AG04450 (cell line): Measurements from ENCODE around the gene ZNF488. TPM values are rescaled to one million over a fixed set of nuclear protein-coding genes. Genes with fewer than 3 reads are reported as not detected.
"Not testable (repeated sequence)": the region's sequence is repeated elsewhere in the genome, so short reads cannot be mapped to it uniquely, and the experiment has no call there.

ENCODE experiments used
- CTCF ChIA-PET: fragments of 300-600, 350-600 bp; formaldehyde crosslinking; extraction: SDS; loops from one replicate; lab custom pipeline; 2022; ENCODE audit warnings: antibody characterized with exemption, inconsistent platforms; lab: Charles Lee
- POLR2A ChIA-PET: fragments of 350-600 bp; formaldehyde crosslinking; extraction: SDS; loops from one replicate; lab custom pipeline; 2021; ENCODE audit warnings: antibody characterized with exemption, inconsistent platforms; lab: Yijun Ruan, JAX
- DNase-seq: peaks from one replicate; pipeline ENCODE4 v3.0.0-alpha.2; 2011; ENCODE audit warnings: low read depth, low spot score
- H3K27ac ChIP-seq: one replicate; pipeline ENCODE4 v1.5.1; 2012; ENCODE audit warnings: low read depth, low read length, control low read depth
- H3K27me3 ChIP-seq: one replicate; pipeline ENCODE4 v1.6.0; 2012; ENCODE audit warnings: low read length; ENCODE audit not compliant: control insufficient read depth, insufficient read depth
- H3K4me3 ChIP-seq: 2 replicates; pipeline ENCODE4 v1.5.1; 2011; ENCODE audit warnings: mild to moderate bottlenecking, low read depth, low read length, control low read depth
- H3K9me3 ChIP-seq: 2 replicates; pipeline ENCODE4 v1.5.1; 2012; ENCODE audit warnings: low read length; ENCODE audit not compliant: control insufficient read depth, insufficient read depth
- polyA plus RNA-seq: library from polyadenylated mRNA; depleted of rRNA; stranded (reverse); fragments of >200 nt; gene quantifications from 2 replicates; pipeline ENCODE4 v1.2.3, GENCODE V29; 2011
- TF ChIP-seq, protein P1 (sequence below): IDR thresholded peaks from 2 replicates; pipeline ENCODE4 v1.5.1; 2011; ENCODE audit warnings: low read depth, low read length, control low read depth, inconsistent platforms

The ZNF488 gene
- polyA plus RNA-seq, 1 experiment: 0.16 TPM

DNA sequence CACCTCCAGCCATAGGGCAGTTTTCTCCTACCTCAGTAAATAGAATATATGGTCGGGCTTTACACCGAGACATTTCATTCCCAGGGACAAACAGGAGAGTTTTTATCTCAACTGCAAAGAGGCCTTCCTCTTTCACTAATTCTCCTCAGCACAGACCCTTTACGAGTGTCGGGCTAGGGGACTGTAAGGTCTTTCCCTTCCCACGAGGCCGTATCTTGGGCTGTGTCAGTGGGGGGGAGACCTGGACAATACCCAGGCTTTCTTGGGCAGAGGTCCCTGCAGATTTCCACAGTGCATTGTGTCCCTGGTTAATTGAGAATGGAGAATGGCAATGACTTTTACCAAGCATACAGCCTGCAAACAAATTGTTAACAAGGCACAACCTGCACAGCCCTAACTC lies 13.2 kb upstream of the ZNF488 start:
- Histone ChIP-seq H3K27ac (no peak overlapping the region), H3K9me3 (peaks cover 6% of the 10 kb centered on the region; the same call in 1 of the 2 replicates), H3K27me3 (peaks cover 16% of the 10 kb centered on the region), H3K4me3 (no peak overlapping the region)
- DNase-seq: no peak
- ChIA-PET CTCF (no interaction called here), POLR2A (no interaction called here)
- TF ChIP-seq, protein P1, sequence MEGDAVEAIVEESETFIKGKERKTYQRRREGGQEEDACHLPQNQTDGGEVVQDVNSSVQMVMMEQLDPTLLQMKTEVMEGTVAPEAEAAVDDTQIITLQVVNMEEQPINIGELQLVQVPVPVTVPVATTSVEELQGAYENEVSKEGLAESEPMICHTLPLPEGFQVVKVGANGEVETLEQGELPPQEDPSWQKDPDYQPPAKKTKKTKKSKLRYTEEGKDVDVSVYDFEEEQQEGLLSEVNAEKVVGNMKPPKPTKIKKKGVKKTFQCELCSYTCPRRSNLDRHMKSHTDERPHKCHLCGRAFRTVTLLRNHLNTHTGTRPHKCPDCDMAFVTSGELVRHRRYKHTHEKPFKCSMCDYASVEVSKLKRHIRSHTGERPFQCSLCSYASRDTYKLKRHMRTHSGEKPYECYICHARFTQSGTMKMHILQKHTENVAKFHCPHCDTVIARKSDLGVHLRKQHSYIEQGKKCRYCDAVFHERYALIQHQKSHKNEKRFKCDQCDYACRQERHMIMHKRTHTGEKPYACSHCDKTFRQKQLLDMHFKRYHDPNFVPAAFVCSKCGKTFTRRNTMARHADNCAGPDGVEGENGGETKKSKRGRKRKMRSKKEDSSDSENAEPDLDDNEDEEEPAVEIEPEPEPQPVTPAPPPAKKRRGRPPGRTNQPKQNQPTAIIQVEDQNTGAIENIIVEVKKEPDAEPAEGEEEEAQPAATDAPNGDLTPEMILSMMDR: no peak

DNA sequence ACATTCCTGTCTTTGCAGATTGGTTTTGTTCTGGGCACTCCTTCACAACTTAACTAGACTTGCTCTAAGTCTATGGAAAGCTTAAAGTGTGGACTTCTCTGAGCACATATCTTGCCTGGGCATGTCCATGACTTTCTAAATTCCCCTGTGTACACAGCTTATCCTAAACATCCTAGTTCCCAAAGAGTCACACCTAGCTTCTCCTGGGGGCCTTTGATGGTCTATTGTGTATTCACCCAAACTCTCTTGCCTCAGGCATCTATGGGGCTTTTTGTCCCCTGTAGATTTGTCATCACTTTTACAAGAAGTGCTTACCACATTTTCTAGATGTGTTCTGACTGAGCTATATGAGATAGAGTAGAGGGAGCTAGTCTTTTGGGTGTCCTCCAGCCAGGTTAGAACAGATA lies 12.2 kb upstream of the ZNF488 start:
- TF ChIP-seq, protein P1: no peak
- Histone ChIP-seq H3K27ac (no peak overlapping the region), H3K4me3 (no peak overlapping the region), H3K9me3 (peaks cover 6% of the 10 kb centered on the region; the same call in 1 of the 2 replicates), H3K27me3 (peaks cover 22% of the 10 kb centered on the region)
- ChIA-PET POLR2A (no interaction called here), CTCF (interaction anchor here (0.6 kb wide), 1 partner anchor 41 kb away, joined by 3 read pairs; no protein-coding TSS in a partner anchor)
- DNase-seq: no peak

DNA sequence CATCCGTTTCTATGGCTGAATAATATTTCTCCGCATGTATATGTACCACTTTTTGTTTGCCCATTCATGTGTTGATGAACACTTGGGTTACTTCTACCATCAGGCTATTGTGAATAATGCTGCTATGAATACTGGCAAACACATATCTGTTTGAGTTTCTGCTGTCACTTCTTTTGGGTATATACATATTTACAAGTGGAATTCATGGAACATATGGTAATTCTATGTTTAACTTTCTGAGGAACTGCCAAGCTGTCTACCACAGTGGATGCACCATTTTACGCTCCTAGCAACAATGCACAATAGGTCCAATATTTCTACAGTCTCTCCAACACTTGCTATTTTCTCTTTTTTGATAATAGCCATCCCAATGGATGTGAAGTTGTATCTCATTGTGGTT lies 5.5 kb upstream of the ZNF488 start:
- ChIA-PET CTCF (no interaction called here), POLR2A (no interaction called here)
- TF ChIP-seq, protein P1: no peak
- Histone ChIP-seq H3K27me3 (peaks cover 25% of the 10 kb centered on the region), H3K9me3 (no peaks in the 10 kb centered on the region), H3K27ac (no peak overlapping the region), H3K4me3 (no peak overlapping the region)
- no peak for DNase-seq

DNA sequence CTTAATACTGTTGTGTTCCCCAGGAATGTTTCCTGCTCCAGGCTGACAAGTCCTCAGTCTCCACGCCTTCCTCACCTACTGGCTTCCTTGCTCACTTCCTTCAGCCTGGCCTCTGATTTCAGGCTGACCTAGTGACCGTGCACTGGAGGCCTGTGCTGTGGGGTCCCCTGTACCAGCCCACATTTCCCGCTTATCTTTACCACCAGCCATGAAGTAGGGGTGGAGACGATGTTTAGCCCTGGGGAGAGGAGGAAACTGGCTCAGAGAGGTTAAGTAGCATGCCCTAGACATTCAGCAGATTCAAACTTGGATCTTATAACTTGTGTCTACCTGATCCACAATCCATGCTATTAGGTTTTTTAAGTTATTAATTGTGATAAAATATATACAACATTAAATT lies 4.8 kb upstream of the ZNF488 start:
- TF ChIP-seq, protein P1: no peak
- Histone ChIP-seq H3K27me3 (peaks cover 22% of the 10 kb centered on the region), H3K9me3 (no peaks in the 10 kb centered on the region; the same call in 1 of the 2 replicates), H3K27ac (no peak overlapping the region), H3K4me3 (no peak overlapping the region)
- no peak for DNase-seq
- CTCF ChIA-PET: no interaction called here
- POLR2A ChIA-PET: no interaction called here

DNA sequence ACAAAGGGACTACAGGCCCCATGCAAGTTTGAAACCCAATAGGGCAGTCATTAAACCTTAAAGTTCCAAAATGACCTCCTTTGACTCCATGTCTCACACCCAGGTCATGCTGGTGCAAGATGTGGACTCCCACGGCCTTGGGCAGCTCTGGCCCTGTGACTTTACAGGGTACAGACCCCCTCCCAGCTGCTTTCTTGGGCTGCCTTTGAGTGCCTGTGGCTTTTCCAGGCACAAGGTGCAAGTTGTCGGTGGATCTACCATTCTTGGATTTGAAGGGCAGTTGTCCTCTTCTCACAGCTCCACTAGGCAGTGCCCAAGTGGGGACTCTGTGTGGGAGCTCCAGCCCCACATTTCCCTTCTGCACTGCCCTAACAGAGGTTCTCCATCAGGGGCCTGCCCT lies 2.0 kb upstream of the ZNF488 start:
- DNase-seq, H3K27ac ChIP-seq, H3K4me3 ChIP-seq, CTCF ChIA-PET, POLR2A ChIA-PET, H3K9me3 ChIP-seq: not testable (repeated sequence)
- H3K27me3 ChIP-seq: peaks cover 29% of the 10 kb centered on the region
